ENCODE measurements around the gene MUC12.
"Not testable (repeated sequence)": the region's sequence is repeated elsewhere in the genome, so short reads cannot be mapped to it uniquely, and the experiment has no call there.

DNA sequence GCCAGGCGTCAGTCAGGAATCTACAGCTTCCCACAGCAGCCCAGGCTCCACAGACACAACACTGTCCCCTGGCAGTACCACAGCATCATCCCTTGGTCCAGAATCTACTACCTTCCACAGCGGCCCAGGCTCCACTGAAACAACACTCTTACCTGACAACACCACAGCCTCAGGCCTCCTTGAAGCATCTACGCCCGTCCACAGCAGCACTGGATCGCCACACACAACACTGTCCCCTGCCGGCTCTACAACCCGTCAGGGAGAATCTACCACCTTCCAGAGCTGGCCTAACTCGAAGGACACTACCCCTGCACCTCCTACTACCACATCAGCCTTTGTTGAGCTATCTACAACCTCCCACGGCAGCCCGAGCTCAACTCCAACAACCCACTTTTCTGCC is 30.7 kb downstream of the MUC12 start:
- not testable (repeated sequence) for TF ChIP-seq CEBPB (IDR thresholded peaks at IDR 0.05; ENCODE audit: low read depth, low read length); SP1 (IDR thresholded peaks at IDR 0.05; ENCODE audit: low read depth, low read length); MAFK (IDR thresholded peaks at IDR 0.05; ENCODE audit: low read depth, low read length); RBBP5 (IDR thresholded peaks at IDR 0.05; ENCODE audit: borderline replicate concordance, low read depth, low read length); CTCF (IDR thresholded peaks at IDR 0.05; ENCODE audit: control extremely low read depth in 1 of 3, insufficient read depth in 1 of 3, low read depth in 1 of 3, low read length in 3 of 3); POLR2AphosphoS5 (IDR thresholded peaks at IDR 0.05; ENCODE audit: low read depth, low read length)
